Karpas-422 (cell line): ENCODE results near the gene RGL1. TPM values are rescaled to one million over a fixed set of nuclear protein-coding genes. Genes with fewer than 3 reads are reported as not detected.

Source experiments
- DNase-seq: peaks from one replicate; pipeline ENCODE4 v3.0.0-alpha.2; 2015
- H2AFZ ChIP-seq: fragments of 200-600 bp; sonication (generic); 2 replicates; pipeline ENCODE4 v1.6.1; 2014; ENCODE audit warnings: antibody characterized with exemption, low read length, mixed read lengths
- H3K27ac ChIP-seq: fragments of 200-600 bp; sonication (generic); 2 replicates; pipeline ENCODE4 v1.5.1; 2014; ENCODE audit warnings: mild to moderate bottlenecking, low read length, moderate library complexity
- H3K27me3 ChIP-seq: fragments of 200-600 bp; sonication (generic); 2 replicates; pipeline ENCODE4 v1.6.1; 2014; ENCODE audit warnings: low read length, mixed read lengths
- H3K36me3 ChIP-seq: fragments of 200-600 bp; sonication (generic); 2 replicates; pipeline ENCODE4 v1.6.1; 2014; ENCODE audit warnings: low read length, mixed read lengths; ENCODE audit not compliant: insufficient read depth
- H3K4me1 ChIP-seq: fragments of 200-600 bp; sonication (generic); 2 replicates; pipeline ENCODE4 v1.6.1; 2014; ENCODE audit warnings: mild to moderate bottlenecking, low read length, mixed read lengths
- H3K4me2 ChIP-seq: fragments of 200-600 bp; sonication (generic); 2 replicates; pipeline ENCODE4 v1.6.1; 2014; ENCODE audit warnings: low read length, low read depth, mild to moderate bottlenecking; ENCODE audit not compliant: poor library complexity, severe bottlenecking
- H3K4me3 ChIP-seq: fragments of 200-600 bp; sonication (generic); 2 replicates; pipeline ENCODE4 v1.5.1; 2014; ENCODE audit warnings: mild to moderate bottlenecking, antibody characterized with exemption, low read length, mixed read lengths
- H3K79me2 ChIP-seq: fragments of 200-600 bp; sonication (generic); 2 replicates; pipeline ENCODE4 v1.6.1; 2014; ENCODE audit warnings: mild to moderate bottlenecking, low read length, mixed read lengths
- H3K9ac ChIP-seq: fragments of 200-600 bp; sonication (generic); 2 replicates; pipeline ENCODE4 v1.6.0; 2014; ENCODE audit warnings: low read length
- H3K9me2 ChIP-seq: fragments of 200-600 bp; sonication (generic), shearing (Covaris generic); replicated peaks from 2 replicates; pipeline ENCODE4 v1.6.0; 2014; ENCODE audit warnings: mild to moderate bottlenecking, low read length, moderate library complexity; ENCODE audit not compliant: insufficient read depth
- H3K9me3 ChIP-seq: fragments of 300-700, 200-600 bp; sonication (generic); 2 replicates; pipeline ENCODE4 v1.6.1; 2014; ENCODE audit warnings: low read length, mixed read lengths
- H4K20me1 ChIP-seq: fragments of 200-600 bp; sonication (generic); 2 replicates; pipeline ENCODE4 v1.6.1; 2014; ENCODE audit warnings: mild to moderate bottlenecking, antibody characterized with exemption, low read length, low read depth; ENCODE audit not compliant: insufficient read depth
- total RNA-seq: library from RNA; depleted of rRNA; stranded (reverse); fragments of >200 nt; shearing (Covaris generic); gene quantifications from 2 replicates; pipeline ENCODE4 v1.2.3, GENCODE V29; 2014; ENCODE audit warnings: low replicate concordance

The RGL1 gene
- total RNA-seq, 1 experiment from 2014 or later, result 1.0 TPM

DNA sequence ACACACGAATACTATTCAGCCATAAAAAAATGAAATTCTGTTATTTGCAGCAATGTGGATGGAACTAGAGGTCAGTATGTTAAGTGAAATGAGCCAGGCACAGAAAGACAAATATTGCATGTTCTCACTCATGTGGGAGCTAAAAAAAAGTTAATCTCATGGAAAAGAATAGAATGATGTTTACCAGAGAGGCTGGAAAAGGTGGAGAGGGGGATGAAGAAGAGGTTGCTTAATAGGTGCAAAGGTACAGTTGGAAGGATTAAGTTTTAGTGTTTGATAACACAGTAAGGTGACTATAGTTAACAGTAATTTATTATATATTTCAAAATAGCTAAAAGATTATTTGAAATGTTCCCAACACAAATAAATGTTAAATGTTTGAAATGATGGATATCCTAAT, 10.8 kb upstream of the RGL1 start:
- Histone ChIP-seq H3K4me3 (no peak overlapping the region), H2AFZ (no peak overlapping the region), H3K27me3 (no peaks in the 10 kb centered on the region), H3K4me1 (no peaks in the 10 kb centered on the region), H4K20me1 (no peaks in the 10 kb centered on the region), H3K9me2 (no peaks in the 10 kb centered on the region), H3K79me2 (no peaks in the 10 kb centered on the region), H3K27ac (no peak overlapping the region), H3K36me3 (no peaks in the 10 kb centered on the region), H3K4me2 (no peak overlapping the region), H3K9ac (no peak overlapping the region), H3K9me3 (no peaks in the 10 kb centered on the region)
- no peak for DNase-seq

DNA sequence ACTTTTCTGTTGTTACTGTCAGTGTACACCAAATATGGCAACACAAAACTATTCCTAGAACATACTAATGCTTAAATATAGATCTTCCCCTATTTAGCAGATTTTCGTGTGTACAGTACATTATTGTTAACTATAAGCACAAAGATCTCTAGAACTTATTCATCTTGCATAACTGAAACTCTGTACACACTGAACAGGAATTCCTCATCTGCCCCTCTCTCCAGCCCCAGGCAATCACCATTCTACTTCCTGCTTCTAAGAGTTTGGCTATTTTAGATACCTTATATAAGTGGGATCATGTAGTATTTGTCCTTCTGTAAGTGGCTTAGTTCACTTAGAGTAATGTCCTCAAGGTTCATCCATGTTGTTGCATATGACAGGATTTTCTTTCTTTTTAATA, 4.5 kb upstream of the RGL1 start:
- Histone ChIP-seq H3K27me3 (no peaks in the 10 kb centered on the region), H3K79me2 (no peaks in the 10 kb centered on the region), H3K36me3 (no peaks in the 10 kb centered on the region), H3K4me1 (no peaks in the 10 kb centered on the region), H3K27ac (no peak overlapping the region), H3K9me3 (peaks cover 3% of the 10 kb centered on the region; the same call in 1 of the 2 replicates), H3K4me3 (no peak overlapping the region), H3K9me2 (no peaks in the 10 kb centered on the region), H4K20me1 (no peaks in the 10 kb centered on the region), H3K9ac (no peak overlapping the region), H2AFZ (no peak overlapping the region), H3K4me2 (no peak overlapping the region)
- DNase-seq, result no peak

- Histone ChIP-seq H3K36me3 (no peaks in the 10 kb centered on the region), H3K4me3 (no peak overlapping the region), H3K4me2 (no peak overlapping the region), H3K27me3 (no peaks in the 10 kb centered on the region), H3K9me3 (peaks cover 3% of the 10 kb centered on the region; the same call in 1 of the 2 replicates), H3K27ac (no peak overlapping the region), H4K20me1 (no peaks in the 10 kb centered on the region), H3K9ac (no peak overlapping the region), H3K79me2 (no peaks in the 10 kb centered on the region), H3K9me2 (no peaks in the 10 kb centered on the region), H3K4me1 (no peaks in the 10 kb centered on the region), H2AFZ (no peak overlapping the region)
- no peak for DNase-seq
These were observed 3.3 kb upstream of the RGL1 start for GRCh38 chr1:183801649-183802048.

GRCh38 chr1:183804387-183804786, 533 bp upstream of the RGL1 start:
- no peaks in the 10 kb centered on the region for H3K4me1 ChIP-seq
- no peaks in the 10 kb centered on the region for H4K20me1 ChIP-seq
- H3K27ac ChIP-seq, result no peak overlapping the region
- no peak for DNase-seq
- H3K27me3 ChIP-seq, result no peaks in the 10 kb centered on the region
- H3K9ac ChIP-seq, result no peak overlapping the region
- H2AFZ ChIP-seq, result no peak overlapping the region
- H3K9me2 ChIP-seq, result no peaks in the 10 kb centered on the region
- peaks cover 3% of the 10 kb centered on the region; the same call in 1 of the 2 replicates for H3K9me3 ChIP-seq
- H3K4me2 ChIP-seq, result no peak overlapping the region
- no peaks in the 10 kb centered on the region for H3K36me3 ChIP-seq
- no peaks in the 10 kb centered on the region for H3K79me2 ChIP-seq
- no peak overlapping the region for H3K4me3 ChIP-seq

DNA sequence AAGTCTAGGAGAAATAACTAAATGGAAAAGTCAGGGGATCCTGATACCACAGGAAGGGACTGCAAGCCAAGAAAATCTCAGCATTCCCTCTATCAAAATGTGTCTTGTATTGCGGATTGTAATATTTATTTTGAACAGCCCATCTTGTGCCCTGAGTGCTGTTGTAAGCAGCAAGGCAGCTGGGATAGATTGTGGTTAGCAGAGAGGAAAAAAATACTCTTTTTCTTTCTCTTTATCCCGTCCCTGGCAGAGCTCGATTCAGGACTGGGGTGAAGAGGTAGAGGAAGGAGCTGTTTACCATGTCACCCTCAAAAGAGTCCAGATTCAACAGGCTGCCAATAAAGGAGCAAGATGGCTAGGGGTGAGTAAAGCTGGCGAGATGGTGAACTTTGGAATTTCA, 1.2 kb downstream of the RGL1 start:
- H3K9ac ChIP-seq, result no peak overlapping the region

DNA sequence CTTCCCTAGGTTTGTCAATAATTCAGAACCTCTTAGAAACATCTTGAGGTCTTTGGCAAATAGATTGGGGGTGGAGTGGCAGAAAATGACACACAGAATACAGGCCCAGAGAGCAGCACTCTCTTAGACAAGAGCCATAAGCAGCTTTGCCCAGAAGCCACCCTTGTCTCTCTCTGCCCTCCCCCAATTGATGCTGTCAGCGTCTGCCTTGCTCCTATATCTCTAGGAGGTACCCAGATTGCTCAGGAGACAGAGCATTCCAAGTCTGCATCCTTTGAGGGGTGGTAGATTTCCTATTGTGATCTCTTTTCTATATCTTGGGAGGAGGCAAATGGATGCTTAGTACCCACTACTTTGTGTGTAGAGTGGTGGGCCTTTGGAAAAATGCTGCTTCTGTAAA, 1.8 kb downstream of the RGL1 start:
- H3K4me2 ChIP-seq, result no peak overlapping the region
- no peak overlapping the region for H3K27ac ChIP-seq
- no peak overlapping the region for H3K9ac ChIP-seq
- H3K4me3 ChIP-seq, result no peak overlapping the region
- no peaks in the 10 kb centered on the region for H3K36me3 ChIP-seq
- no peak for DNase-seq
- H2AFZ ChIP-seq, result no peak overlapping the region
- H3K9me3 ChIP-seq, result no peaks in the 10 kb centered on the region
- no peaks in the 10 kb centered on the region for H3K9me2 ChIP-seq
- no peaks in the 10 kb centered on the region for H3K79me2 ChIP-seq
- no peaks in the 10 kb centered on the region for H4K20me1 ChIP-seq
- H3K27me3 ChIP-seq, result no peaks in the 10 kb centered on the region
- no peaks in the 10 kb centered on the region for H3K4me1 ChIP-seq

More for the DNA sequence above, 1.2 kb downstream of the RGL1 start:
- Histone ChIP-seq H2AFZ (no peak overlapping the region), H3K4me3 (no peak overlapping the region), H3K36me3 (no peaks in the 10 kb centered on the region), H3K4me1 (no peaks in the 10 kb centered on the region), H3K79me2 (no peaks in the 10 kb centered on the region), H3K27ac (no peak overlapping the region), H3K9me2 (no peaks in the 10 kb centered on the region), H4K20me1 (no peaks in the 10 kb centered on the region), H3K9me3 (peaks cover 3% of the 10 kb centered on the region; the same call in 1 of the 2 replicates), H3K27me3 (no peaks in the 10 kb centered on the region), H3K4me2 (no peak overlapping the region)
- DNase-seq, result no peak

DNA sequence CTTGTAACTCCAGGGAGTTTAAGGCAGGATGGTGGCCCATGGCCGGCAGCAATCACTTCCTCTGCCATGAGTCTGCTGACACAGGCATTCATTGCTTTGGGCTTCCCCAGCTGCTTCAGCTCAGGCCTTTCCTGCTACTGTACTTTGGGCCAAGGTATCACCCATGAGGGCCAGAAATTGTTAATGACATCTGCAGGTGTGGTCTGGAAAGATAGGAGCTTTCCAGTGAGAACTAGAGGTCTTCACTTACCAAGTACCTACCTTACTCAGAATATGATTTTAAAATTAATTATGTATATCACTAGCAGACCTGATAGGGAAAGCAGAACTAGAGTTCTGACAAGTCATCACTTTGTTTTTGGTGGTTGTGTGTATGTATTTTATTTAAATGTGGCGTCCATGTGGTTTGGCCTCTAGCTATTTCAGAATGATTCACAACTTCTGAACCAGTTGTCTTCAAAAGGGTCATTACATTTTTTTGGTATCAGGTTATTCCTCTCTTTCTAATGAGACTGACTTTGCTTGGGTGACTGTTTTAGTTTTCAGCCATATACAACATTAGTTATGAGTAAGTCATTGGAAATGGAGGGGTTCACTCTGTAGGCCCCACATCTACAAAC, 2.7 kb downstream of the RGL1 start:
- Histone ChIP-seq H3K27ac (no peak overlapping the region), H3K9me3 (no peaks in the 10 kb centered on the region), H3K4me3 (no peak overlapping the region), H3K79me2 (no peaks in the 10 kb centered on the region), H3K9ac (no peak overlapping the region), H4K20me1 (no peaks in the 10 kb centered on the region), H3K27me3 (no peaks in the 10 kb centered on the region), H3K4me1 (no peaks in the 10 kb centered on the region), H3K9me2 (no peaks in the 10 kb centered on the region), H3K4me2 (no peak overlapping the region), H2AFZ (no peak overlapping the region), H3K36me3 (no peaks in the 10 kb centered on the region)
- no peak for DNase-seq

- Histone ChIP-seq H3K9me2 (no peaks in the 10 kb centered on the region), H3K27me3 (no peaks in the 10 kb centered on the region), H3K4me2 (no peak overlapping the region), H2AFZ (no peak overlapping the region), H3K4me3 (no peak overlapping the region), H3K9ac (no peak overlapping the region), H3K4me1 (no peaks in the 10 kb centered on the region), H3K79me2 (no peaks in the 10 kb centered on the region), H4K20me1 (no peaks in the 10 kb centered on the region; the same call in 1 of the 2 replicates), H3K36me3 (no peaks in the 10 kb centered on the region), H3K9me3 (no peaks in the 10 kb centered on the region), H3K27ac (no peak overlapping the region)
- no peak for DNase-seq
These were observed 3.5 kb downstream of the RGL1 start for GRCh38 chr1:183808296-183809027.
